ENCODE measurements around the gene LPAR5.

The LPAR5 gene

GRCh38 chr12:6635856-6636531, at the start of gene LPAR5:
TSS of gene LPAR5 (minus strand) at chr12:6635959. CDS start at chr12:6621248, 14,711 bp downstream.
- DNase-seq (ENCODE audit: low spot score), result peak; percentile 55

GRCh38 chr12:6684609-6685008, 48.9 kb upstream of the LPAR5 start:
- DNase-seq (ENCODE audit: low spot score), result no peak

DNA sequence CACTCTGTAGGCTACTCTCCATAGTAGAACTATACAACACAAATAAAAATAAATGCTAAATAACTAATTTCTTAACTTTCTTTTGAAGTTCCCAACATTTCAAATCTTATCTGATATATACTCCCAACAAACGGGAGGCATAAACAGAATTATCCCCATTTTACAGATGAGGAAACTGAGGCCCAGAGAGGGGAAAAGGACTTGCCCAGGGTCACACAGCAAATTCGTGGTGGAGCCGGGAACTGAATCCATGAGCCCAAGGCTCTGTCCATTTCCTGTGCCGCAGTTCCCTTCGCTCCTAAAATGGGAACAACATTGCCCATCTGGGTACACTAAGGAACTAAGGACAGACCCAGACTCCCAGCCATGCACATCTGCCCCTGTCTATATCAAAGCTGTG, 41.2 kb upstream of the LPAR5 start:
- DNase-seq (ENCODE audit: low spot score), result no peak

GRCh38 chr12:6672143-6672542, 36.4 kb upstream of the LPAR5 start:
- DNase-seq (ENCODE audit: low spot score), result no peak

DNA sequence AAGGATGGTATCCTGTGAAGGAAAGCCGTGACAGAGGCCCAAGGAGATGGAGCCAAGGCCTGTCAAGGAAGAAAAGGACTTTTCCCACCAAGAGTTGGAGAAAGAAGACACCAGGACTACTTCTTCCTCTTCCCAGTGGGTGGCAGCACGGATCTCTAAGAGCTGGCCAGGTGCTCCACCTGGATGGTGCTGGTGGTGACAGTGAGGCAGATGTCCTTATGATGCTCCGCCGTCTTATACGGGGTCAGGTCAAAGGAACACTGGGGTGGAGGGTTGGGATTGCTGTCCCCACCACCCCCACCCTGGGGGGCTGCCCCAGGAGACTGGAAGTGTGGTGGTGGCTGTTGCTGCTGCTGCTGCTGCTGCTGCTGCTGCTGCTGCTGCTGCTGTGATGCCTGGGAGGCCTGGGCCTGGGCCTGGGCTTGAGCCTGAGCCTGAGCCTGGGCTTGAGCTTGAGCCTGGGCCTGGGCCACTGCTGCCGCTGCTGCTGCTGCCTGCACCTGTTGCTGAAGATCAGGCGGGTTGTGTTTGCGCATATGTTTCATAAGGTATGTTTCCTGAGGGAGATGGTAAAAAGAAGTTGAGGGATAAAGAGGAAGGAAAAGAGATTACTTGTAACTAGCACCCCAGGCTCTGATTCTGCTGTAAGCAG, 31.9 kb upstream of the LPAR5 start:
- DNase-seq (ENCODE audit: low spot score), result no peak

DNA sequence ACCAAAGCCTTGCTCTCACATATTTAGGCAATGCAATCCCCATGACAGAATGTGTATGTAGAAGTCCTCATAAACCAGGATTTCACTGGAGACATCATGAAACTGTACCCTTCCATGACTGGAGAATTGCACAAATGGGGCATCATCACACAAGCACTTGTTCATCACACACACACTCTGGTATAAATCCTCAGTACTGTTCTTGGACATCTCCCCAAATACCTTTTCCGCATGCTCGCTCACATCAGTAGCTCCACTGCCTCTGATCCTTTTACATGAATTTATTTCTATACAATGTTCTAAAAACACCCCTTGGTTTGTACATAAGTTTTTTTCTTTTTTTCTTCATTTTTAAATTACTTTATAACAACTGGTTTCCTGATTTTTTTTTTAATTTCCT, 30.5 kb upstream of the LPAR5 start:
- no peak for DNase-seq (ENCODE audit: low spot score)

- no peak for DNase-seq (ENCODE audit: low spot score)
These were observed 29.1 kb upstream of the LPAR5 start for GRCh38 chr12:6664902-6665301.

DNA sequence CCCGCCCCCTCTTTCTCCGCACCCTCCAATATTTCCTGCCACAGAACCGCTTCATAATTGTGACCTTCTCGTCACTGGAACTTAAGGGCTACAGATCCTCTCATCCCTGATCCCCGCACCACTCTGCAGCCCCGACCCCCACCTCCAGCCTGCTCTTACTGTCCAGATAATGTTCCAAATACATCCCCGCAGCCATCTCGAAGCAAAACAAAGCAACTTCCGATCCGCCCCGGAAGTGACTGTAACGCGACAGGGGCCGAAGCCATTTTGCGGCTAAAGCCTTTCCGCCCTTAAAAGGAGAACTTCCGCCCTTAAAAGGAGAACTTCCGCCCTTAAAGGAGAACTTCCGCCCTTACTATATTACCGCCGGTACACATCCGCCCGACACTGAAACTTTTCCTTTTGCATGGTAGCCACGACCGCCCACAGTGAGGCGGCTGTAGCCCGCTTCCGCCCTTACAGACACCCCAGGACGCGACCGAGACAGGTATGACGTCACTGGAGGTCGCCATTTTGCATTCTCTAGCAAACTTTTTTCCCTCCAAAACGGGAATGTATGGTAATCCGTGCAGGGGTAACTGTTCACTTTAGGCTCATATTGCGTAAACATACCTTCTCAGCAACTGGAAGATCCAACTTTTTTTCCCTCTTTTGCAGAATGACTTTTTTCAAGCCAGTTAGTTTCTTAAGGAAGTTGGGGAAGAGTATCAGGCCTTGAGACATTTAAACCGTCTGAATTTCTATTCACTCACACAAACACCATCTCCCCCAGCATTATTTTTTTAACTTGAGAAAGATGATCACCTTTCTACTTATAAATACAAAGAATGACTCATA, 27.4 kb upstream of the LPAR5 start, which contains the start of gene ING4:
TSS of gene ING4 (minus strand) at position 214 of the 837 bp plus-strand sequence. CDS start at position 196, 18 bp downstream.
- peak; percentile 98 for DNase-seq (ENCODE audit: low spot score)

DNA sequence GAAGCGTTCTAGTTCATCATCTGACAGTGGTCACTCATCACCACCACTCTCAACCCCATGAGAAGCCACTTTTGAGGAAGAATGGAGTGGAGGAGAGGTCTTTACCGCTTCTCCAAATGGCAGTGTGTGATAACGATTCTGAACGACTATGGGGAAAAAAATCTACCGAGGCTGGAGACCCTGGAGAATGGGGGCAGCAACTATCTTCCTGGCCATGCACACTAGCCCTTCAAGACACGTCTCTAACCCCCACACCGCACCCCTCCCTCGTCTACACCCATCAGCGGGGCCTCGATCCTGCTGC, 26.8 kb upstream of the LPAR5 start:
- peak; percentile 77 for DNase-seq (ENCODE audit: low spot score)

- DNase-seq (ENCODE audit: low spot score), result no peak
These were observed 18.2 kb upstream of the LPAR5 start for GRCh38 chr12:6653987-6654386.

DNA sequence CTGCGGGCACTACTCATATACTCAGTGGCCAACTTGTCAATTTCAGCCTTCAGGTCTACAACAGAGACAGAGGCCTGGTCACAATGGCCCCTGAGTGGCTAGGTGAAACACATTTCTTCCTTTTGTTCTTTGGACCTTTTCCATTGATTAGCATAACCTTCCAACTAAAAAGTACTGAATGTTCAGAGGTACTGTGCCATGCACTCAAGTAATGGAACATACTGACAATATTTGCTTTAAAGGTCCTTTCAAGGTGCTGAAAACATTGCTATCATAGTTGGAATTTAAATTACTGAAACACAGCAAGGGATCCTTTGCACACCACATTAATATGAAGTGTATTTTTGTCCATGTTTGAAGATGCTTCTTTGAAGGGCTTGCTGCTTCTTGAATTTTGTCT, 17.6 kb upstream of the LPAR5 start:
- DNase-seq (ENCODE audit: low spot score), result no peak

DNA sequence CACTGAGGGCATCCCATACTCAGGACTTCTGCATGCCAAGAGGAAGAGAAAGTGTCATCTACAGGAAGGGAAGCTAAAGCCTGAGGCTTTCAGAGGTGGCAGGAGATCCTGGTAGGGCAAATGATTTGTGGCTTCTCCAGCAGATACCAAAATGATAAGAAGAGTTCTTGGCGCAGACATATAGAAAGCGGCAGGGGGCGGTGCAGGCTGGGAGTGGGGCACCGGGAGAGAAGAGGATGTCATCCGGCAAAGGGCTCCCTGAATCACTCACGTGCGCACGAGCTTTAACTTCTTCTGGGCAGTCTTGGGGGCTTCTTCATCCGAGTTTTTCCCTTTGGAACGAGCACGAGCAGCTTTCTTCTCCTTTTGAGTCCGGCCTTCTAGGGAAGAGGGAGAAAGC, 16.6 kb upstream of the LPAR5 start:
- DNase-seq (ENCODE audit: low spot score), result no peak

GRCh38 chr12:6650832-6651231, 15.1 kb upstream of the LPAR5 start:
- no peak for DNase-seq (ENCODE audit: low spot score)

DNA sequence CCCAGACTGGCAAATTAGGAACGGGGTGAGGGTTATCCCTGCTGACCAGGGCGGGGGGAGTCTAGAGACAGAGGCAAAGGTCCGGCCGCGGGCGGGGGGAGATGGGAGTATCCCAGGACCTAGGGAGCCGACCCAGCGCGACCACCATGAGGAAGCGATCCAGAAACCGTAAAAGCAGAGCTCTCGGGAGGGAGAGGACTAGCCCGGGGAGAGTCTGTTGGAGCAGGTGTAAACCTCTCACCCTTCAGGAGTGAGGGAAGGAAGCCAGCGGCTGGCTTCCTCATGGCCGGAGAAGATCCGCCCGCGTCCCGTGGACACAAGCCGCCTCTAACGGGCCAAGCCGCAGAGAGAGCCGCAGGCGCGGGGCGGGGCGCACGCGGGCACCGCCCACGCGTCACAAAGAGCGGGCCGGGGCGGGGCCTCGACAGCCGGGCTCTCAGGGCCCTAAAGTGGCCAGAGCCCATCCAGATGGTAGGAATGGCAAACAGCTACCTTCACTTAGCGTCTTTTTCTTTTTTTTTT, 11.4 kb upstream of the LPAR5 start, which contains the start of gene ACRBP:
TSS of gene ACRBP (minus strand) at position 350 of the 522 bp plus-strand sequence. CDS start at position 284, 66 bp downstream.
- DNase-seq (ENCODE audit: low spot score), result peak; percentile 67

GRCh38 chr12:6646276-6647082, 10.7 kb upstream of the LPAR5 start:
- no peak for DNase-seq (ENCODE audit: low spot score)

GRCh38 chr12:6644903-6645302, 9.1 kb upstream of the LPAR5 start:
- DNase-seq (ENCODE audit: low spot score), result no peak

GRCh38 chr12:6644257-6644596, 8.5 kb upstream of the LPAR5 start:
- no peak for DNase-seq (ENCODE audit: low spot score)

- DNase-seq (ENCODE audit: low spot score), result no peak
These were observed 8.0 kb upstream of the LPAR5 start for GRCh38 chr12:6643569-6644256.

DNA sequence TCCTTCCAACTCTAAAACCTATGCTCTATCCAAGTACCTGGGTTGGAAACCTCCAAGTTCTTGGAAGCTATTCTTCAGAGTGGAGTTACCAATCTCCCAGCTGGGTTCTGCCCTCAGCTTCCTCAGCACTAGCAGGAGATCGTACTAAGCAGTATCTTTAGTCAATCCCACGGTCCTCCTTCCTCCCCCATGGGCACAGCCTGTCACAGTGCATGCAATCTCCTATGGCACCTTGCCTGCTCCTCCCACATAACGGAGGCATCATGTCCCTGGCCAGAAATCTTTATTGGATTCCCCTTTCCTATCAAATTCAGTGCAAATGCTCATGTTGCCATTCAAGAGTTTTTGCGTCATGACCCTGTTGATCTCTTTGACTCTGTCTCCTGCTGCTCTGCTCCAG, 5.4 kb upstream of the LPAR5 start:
- DNase-seq (ENCODE audit: low spot score), result no peak

DNA sequence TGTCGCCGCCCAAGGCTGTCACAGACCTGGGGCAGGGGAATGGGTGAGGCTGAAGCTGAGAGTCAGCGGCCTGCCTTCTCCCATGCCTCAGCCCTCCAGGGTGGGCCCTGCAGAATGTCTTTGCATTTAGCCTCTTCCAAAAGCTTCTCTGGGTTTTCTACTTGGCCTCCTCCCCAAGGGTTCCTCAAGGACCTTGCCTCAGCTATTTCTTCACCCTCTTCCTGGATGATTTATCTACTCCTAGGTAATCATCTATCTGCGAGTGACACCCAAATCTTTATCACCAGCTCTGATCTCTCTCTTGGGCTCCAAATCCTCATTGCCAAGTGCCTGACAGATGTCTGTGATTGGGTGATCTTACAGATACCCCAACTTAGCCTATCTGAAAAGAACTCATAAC, 4.7 kb upstream of the LPAR5 start:
- no peak for DNase-seq (ENCODE audit: low spot score)

GRCh38 chr12:6639151-6639801, 3.5 kb upstream of the LPAR5 start:
- DNase-seq (ENCODE audit: low spot score), result no peak

Data from GM03348 (cell line).